ENCODE data around the gene UBA7. TPM values are rescaled to one million over a fixed set of nuclear protein-coding genes. Genes with fewer than 3 reads are reported as not detected.
"Not testable (repeated sequence)": the region's sequence is repeated elsewhere in the genome, so short reads cannot be mapped to it uniquely, and the experiment has no call there.

UBA7 gene
- total RNA-seq, 5 donors from 2014 or later (not counting 1 experiment from before 2014, with no cell fraction given), result 246 to 299 (median 293) TPM

GRCh38 chr3:49786357-49787181 lies 27.2 kb downstream of the UBA7 start, which contains the start of gene IP6K1:
TSS of gene IP6K1 (minus strand) at chr3:49786542. CDS start at chr3:49748040, 38,502 bp downstream.
- peaks cover 10% of the 10 kb centered on the region for H3K36me3 Mint-ChIP-seq

GRCh38 chr3:49785565-49786356 lies 28.0 kb downstream of the UBA7 start:
- peak; percentile 28 to 47 (median 43) for ATAC-seq (replicated peaks in 1 of 4)
- peaks cover 15% of the 10 kb centered on the region for H3K36me3 Mint-ChIP-seq
- ChIA-PET CTCF (interaction anchor here in 1 of 2 donors (1.4 kb wide), 1 partner anchor 53 kb away, joined by 3 read pairs; no protein-coding TSS in a partner anchor), POLR2A (interaction anchor here in 1 of 2 donors (0.5 kb wide), 1 partner anchor 1740 kb away, joined by 6 read pairs; no protein-coding TSS in a partner anchor)
- Histone ChIP-seq H3K27me3 (replicated peaks in 1 of 2; ENCODE audit: control insufficient read depth in 2 of 2, extremely low read depth in 1 of 2, insufficient read depth in 2 of 2, low read length in 1 of 2) (peaks cover 0 to 7% of the 10 kb centered on the region in 2 experiments), H3K4me3 (ENCODE audit: control insufficient read depth in 1 of 2, extremely low read depth in 1 of 2, low read length in 1 of 2) (peak overlapping the region; percentile 60 to 72), H3K36me3 (ENCODE audit: control insufficient read depth in 2 of 2, extremely low read depth in 1 of 2, insufficient read depth in 1 of 2, low read length in 1 of 2) (peaks cover 0 to 15% of the 10 kb centered on the region in 2 donors), H3K4me1 (ENCODE audit: control insufficient read depth in 1 of 2, extremely low read depth in 1 of 2, insufficient read depth in 2 of 2, low read length in 2 of 2) (peaks cover 11 to 61% of the 10 kb centered on the region in 2 experiments), H3K27ac (ENCODE audit: low read length) (peak overlapping the region; percentile 93), H3K9me3 (no peaks in the 10 kb centered on the region)
- no peaks in the 10 kb centered on the region for H3K27me3 Mint-ChIP-seq
- H3K4me1 Mint-ChIP-seq, result peaks cover 38 to 46% (median 41%) of the 10 kb centered on the region in 3 donors
- peak overlapping the region; percentile 88 to 98 for H3K27ac Mint-ChIP-seq
- no peaks in the 10 kb centered on the region for H3K9me3 Mint-ChIP-seq
- peak in 20 of 35 experiments; percentile 5 to 53 (median 22) for DNase-seq
- peak overlapping the region; percentile 90 to 93 (median 91) for H3K4me3 Mint-ChIP-seq
- WGBS (ENCODE audit: insufficient coverage), result 2% methylated on average over 47 of the region's 50 CpGs

More at GRCh38 chr3:49786357-49787181, 27.2 kb downstream of the UBA7 start, which contains the start of gene IP6K1:
- Histone ChIP-seq H3K4me3 (ENCODE audit: control insufficient read depth in 1 of 2, extremely low read depth in 1 of 2, low read length in 1 of 2) (peak within 1 kb of the TSS; percentile 60 to 72), H3K27ac (ENCODE audit: low read length) (peak within 1 kb of the TSS; percentile 93), H3K36me3 (ENCODE audit: control insufficient read depth in 2 of 2, extremely low read depth in 1 of 2, insufficient read depth in 1 of 2, low read length in 1 of 2) (peaks cover 0 to 12% of the 10 kb centered on the region in 2 donors), H3K27me3 (replicated peaks in 1 of 2; ENCODE audit: control insufficient read depth in 2 of 2, extremely low read depth in 1 of 2, insufficient read depth in 2 of 2, low read length in 1 of 2) (peaks cover 0 to 7% of the 10 kb centered on the region in 2 experiments), H3K4me1 (ENCODE audit: control insufficient read depth in 1 of 2, extremely low read depth in 1 of 2, insufficient read depth in 2 of 2, low read length in 2 of 2) (peaks cover 11 to 60% of the 10 kb centered on the region in 2 experiments), H3K9me3 (no peaks in the 10 kb centered on the region)
- Mint-ChIP-seq H3K4me1 (peaks cover 30 to 38% (median 33%) of the 10 kb centered on the region in 3 donors), H3K9me3 (no peaks in the 10 kb centered on the region), H3K27me3 (no peaks in the 10 kb centered on the region), H3K27ac (peak within 1 kb of the TSS; percentile 94 to 98), H3K4me3 (peak within 1 kb of the TSS; percentile 90 to 93 (median 91))
- peak; percentile 99 to 100 (median 100) for ATAC-seq (replicated peaks in 1 of 4)
- peak; percentile 97 to 100 (median 100) for DNase-seq
- POLR2A ChIA-PET, result interaction anchor here in 1 of 2 donors (0.5 to 0.8 kb wide), 2 partner anchors 17 to 1741 kb away, joined by 4 to 6 read pairs; partner anchors contain the start of gene INKA1
- 2% methylated on average over 53 of the region's 55 CpGs for WGBS (ENCODE audit: insufficient coverage)
- CTCF ChIA-PET, result interaction anchor here in 1 of 2 donors (1.4 kb wide), 1 partner anchor 53 kb away, joined by 3 read pairs; no protein-coding TSS in a partner anchor

DNA sequence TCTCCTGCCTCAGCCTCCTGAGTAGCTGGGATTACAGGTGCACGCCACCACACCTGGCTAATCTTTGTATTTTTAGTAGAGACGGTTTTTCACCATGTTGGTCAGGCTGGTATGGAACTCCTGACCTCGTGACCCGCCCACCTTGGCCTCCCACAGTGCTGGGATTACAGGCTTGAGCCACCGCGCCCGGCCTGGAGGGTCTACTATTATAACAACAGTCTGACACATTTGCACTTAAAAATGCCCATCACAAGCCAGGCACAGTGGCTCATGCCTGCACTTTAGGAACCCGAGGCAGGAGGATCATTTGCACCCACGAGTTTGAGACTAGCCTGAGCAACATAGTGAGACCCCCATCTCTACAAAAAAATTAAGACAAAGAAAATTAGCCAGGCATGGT lies 31.5 kb downstream of the UBA7 start:
- ChIA-PET POLR2A (interaction anchor here (0.6 to 0.9 kb wide), 2 partner anchors 50 to 986 kb away, joined by 3 to 5 read pairs; no protein-coding TSS in a partner anchor), CTCF (interaction anchor here in 1 of 2 donors (0.6 kb wide), 2 partner anchors 152 to 248 kb away, joined by 4 to 10 read pairs; no protein-coding TSS in a partner anchor)
- H3K9me3 ChIP-seq; H3K9me3 Mint-ChIP-seq; H3K27ac Mint-ChIP-seq; H3K27ac ChIP-seq (ENCODE audit: low read length); H3K4me3 ChIP-seq (ENCODE audit: control insufficient read depth in 1 of 2, extremely low read depth in 1 of 2, low read length in 1 of 2); H3K4me3 Mint-ChIP-seq; ATAC-seq (replicated peaks in 1 of 4); H3K27me3 ChIP-seq (replicated peaks in 1 of 2; ENCODE audit: control insufficient read depth in 2 of 2, extremely low read depth in 1 of 2, insufficient read depth in 2 of 2, low read length in 1 of 2); DNase-seq; H3K27me3 Mint-ChIP-seq: not testable (repeated sequence)
- Histone ChIP-seq H3K36me3 (ENCODE audit: control insufficient read depth in 2 of 2, extremely low read depth in 1 of 2, insufficient read depth in 1 of 2, low read length in 1 of 2) (peaks cover 2 to 22% of the 10 kb centered on the region in 2 donors), H3K4me1 (ENCODE audit: control insufficient read depth in 1 of 2, extremely low read depth in 1 of 2, insufficient read depth in 2 of 2, low read length in 2 of 2) (peaks cover 15 to 54% of the 10 kb centered on the region in 2 experiments)
- Mint-ChIP-seq H3K4me1 (peaks cover 50 to 59% (median 57%) of the 10 kb centered on the region in 3 donors), H3K36me3 (peaks cover 21% of the 10 kb centered on the region)
- WGBS (ENCODE audit: insufficient coverage), result 98% methylated on average over 6 of the region's 9 CpGs

- ChIA-PET POLR2A (interaction anchor here (0.6 to 0.9 kb wide), 2 partner anchors 50 to 985 kb away, joined by 3 to 5 read pairs; no protein-coding TSS in a partner anchor), CTCF (interaction anchor here in 1 of 2 donors (0.5 to 0.6 kb wide), 2 partner anchors 152 to 1232 kb away, joined by 4 to 5 read pairs; no protein-coding TSS in a partner anchor)
- no peak overlapping the region for H3K4me3 ChIP-seq (ENCODE audit: control insufficient read depth in 1 of 2, extremely low read depth in 1 of 2, low read length in 1 of 2)
- no peaks in the 10 kb centered on the region for H3K27me3 ChIP-seq (replicated peaks in 1 of 2; ENCODE audit: control insufficient read depth in 2 of 2, extremely low read depth in 1 of 2, insufficient read depth in 2 of 2, low read length in 1 of 2)
- Mint-ChIP-seq H3K4me1 (peaks cover 48 to 58% (median 56%) of the 10 kb centered on the region in 3 donors), H3K27ac (peak overlapping the region in 1 of 2 donors; percentile 71), H3K27me3 (no peaks in the 10 kb centered on the region), H3K9me3 (no peaks in the 10 kb centered on the region), H3K36me3 (peaks cover 25% of the 10 kb centered on the region), H3K4me3 (no peak overlapping the region)
- peaks cover 2 to 22% of the 10 kb centered on the region in 2 donors for H3K36me3 ChIP-seq (ENCODE audit: control insufficient read depth in 2 of 2, extremely low read depth in 1 of 2, insufficient read depth in 1 of 2, low read length in 1 of 2)
- peaks cover 12 to 48% of the 10 kb centered on the region in 2 experiments for H3K4me1 ChIP-seq (ENCODE audit: control insufficient read depth in 1 of 2, extremely low read depth in 1 of 2, insufficient read depth in 2 of 2, low read length in 2 of 2)
- H3K27ac ChIP-seq (ENCODE audit: low read length), result no peak overlapping the region
- ATAC-seq (replicated peaks in 1 of 4) (no peak), DNase-seq (no peak)
- no peaks in the 10 kb centered on the region for H3K9me3 ChIP-seq
- 100% methylated on average over 3 of the region's 5 CpGs for WGBS (ENCODE audit: insufficient coverage)
Measured at GRCh38 chr3:49781415-49782199, 32.1 kb downstream of the UBA7 start.

DNA sequence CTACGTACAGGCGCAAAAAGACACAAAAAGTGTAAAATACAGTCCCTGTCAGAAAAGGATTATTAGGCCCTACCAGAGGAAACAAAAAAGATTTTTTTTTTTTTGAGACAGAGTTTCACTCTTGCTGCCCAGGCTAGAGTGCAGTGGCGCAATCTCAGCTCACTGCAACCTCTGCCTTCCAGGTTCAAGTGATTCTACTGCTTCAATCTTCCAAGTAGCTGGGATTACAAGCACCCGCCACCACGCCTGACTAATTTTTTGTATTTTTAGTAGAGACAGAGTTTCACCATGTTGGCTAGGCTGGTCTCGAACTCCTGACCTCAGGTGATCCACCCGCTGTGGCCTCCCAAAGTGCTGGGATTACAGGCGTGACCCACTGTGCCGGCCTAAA lies 32.8 kb downstream of the UBA7 start:
- ATAC-seq (replicated peaks in 1 of 4); H3K27ac Mint-ChIP-seq; H3K9me3 ChIP-seq; H3K27ac ChIP-seq (ENCODE audit: low read length); H3K9me3 Mint-ChIP-seq; POLR2A ChIA-PET; H3K27me3 Mint-ChIP-seq; DNase-seq; H3K27me3 ChIP-seq (replicated peaks in 1 of 2; ENCODE audit: control insufficient read depth in 2 of 2, extremely low read depth in 1 of 2, insufficient read depth in 2 of 2, low read length in 1 of 2); CTCF ChIA-PET; H3K4me3 Mint-ChIP-seq; H3K4me3 ChIP-seq (ENCODE audit: control insufficient read depth in 1 of 2, extremely low read depth in 1 of 2, low read length in 1 of 2): not testable (repeated sequence)
- H3K36me3 ChIP-seq (ENCODE audit: control insufficient read depth in 2 of 2, extremely low read depth in 1 of 2, insufficient read depth in 1 of 2, low read length in 1 of 2), result peaks cover 6 to 24% of the 10 kb centered on the region in 2 donors
- peaks cover 12 to 47% of the 10 kb centered on the region in 2 experiments for H3K4me1 ChIP-seq (ENCODE audit: control insufficient read depth in 1 of 2, extremely low read depth in 1 of 2, insufficient read depth in 2 of 2, low read length in 2 of 2)
- WGBS (ENCODE audit: insufficient coverage), result 94% methylated on average over 3 of the region's 9 CpGs
- peaks cover 27% of the 10 kb centered on the region for H3K36me3 Mint-ChIP-seq
- H3K4me1 Mint-ChIP-seq, result peaks cover 48 to 58% (median 57%) of the 10 kb centered on the region in 3 donors

Measured in T-cell (primary cell).